Thoracic aorta (tissue), 2 donors: Measurements from ENCODE around the gene C1R. TPM values are rescaled to one million over a fixed set of nuclear protein-coding genes. Genes with fewer than 3 reads are reported as not detected.

ENCODE experiments used
- ATAC-seq: fragments of 150-250 bp; one replicate; pipeline ENCODE4 v1.8.0; 2017; ENCODE audit warnings: low read depth; ENCODE audit not compliant: insufficient number of reproducible peaks, low FRiP score
- DNase-seq: peaks from one replicate; pipeline ENCODE4 v3.0.0-alpha.2; 2020; ENCODE audit warnings: low spot score
- H3K27ac ChIP-seq, 2 donors: fragments of 200-600 bp; sonication (generic); 1 replicate in 1 of 2; 2 replicates in 1 of 2; pipeline ENCODE4 v1.5.1; 2016; ENCODE audit warnings: mild to moderate bottlenecking in 2 of 2, moderate library complexity in 2 of 2
- H3K27me3 ChIP-seq: fragments of 200-600 bp; sonication (generic); replicated peaks from 2 replicates; pipeline ENCODE4 v1.6.0; 2016; ENCODE audit warnings: mild to moderate bottlenecking; ENCODE audit not compliant: insufficient read depth
- H3K36me3 ChIP-seq: fragments of 200-600 bp; sonication (generic); one replicate; pipeline ENCODE4 v1.5.1; 2016
- H3K4me1 ChIP-seq, 2 donors: fragments of 200-600 bp; sonication (generic); 1 replicate in 1 of 2; 2 replicates in 1 of 2; pipeline versions ENCODE4 v1.5.1 to v1.6.0; 2016; ENCODE audit warnings: low read depth in 2 of 2, mild to moderate bottlenecking in 1 of 2; ENCODE audit not compliant: control insufficient read depth in 1 of 2
- H3K4me3 ChIP-seq: fragments of 200-600 bp; sonication (generic); 2 replicates; pipeline ENCODE4 v1.5.1; 2016; ENCODE audit warnings: mild to moderate bottlenecking
- H3K9me3 ChIP-seq: fragments of 200-600 bp; sonication (generic); 2 replicates; pipeline ENCODE4 v1.5.1; 2016
- CTCF ChIP-seq: fragments of 200-600 bp; sonication (generic); IDR thresholded peaks from one replicate; pipeline ENCODE4 v1.5.1; 2019; ENCODE audit warnings: antibody characterized with exemption
- total RNA-seq, 2 donors: library from RNA; depleted of rRNA; stranded (reverse); fragments of >200 nt; gene quantifications; one replicate each; pipeline versions ENCODE4 v1.1.0 to v1.2.3, GENCODE V29; 2016

Gene C1R
- total RNA-seq, 2 donors from 2014 or later, result 811 to 997 TPM

- DNase-seq (no peak), ATAC-seq (no peak)
- H3K4me1 ChIP-seq, result peaks cover 2 to 7% of the 10 kb centered on the region in 2 donors
- no peaks in the 10 kb centered on the region for H3K27me3 ChIP-seq
- no peak for TF ChIP-seq CTCF
- no peaks in the 10 kb centered on the region for H3K9me3 ChIP-seq
- H3K4me3 ChIP-seq, result no peak overlapping the region
- no peak overlapping the region for H3K27ac ChIP-seq
- no peaks in the 10 kb centered on the region for H3K36me3 ChIP-seq
Observed at GRCh38 chr12:7114008-7114407, 21.8 kb upstream of the C1R start.

- peak; percentile 88 for TF ChIP-seq CTCF
- ATAC-seq, result no peak
- Histone ChIP-seq H3K9me3 (no peaks in the 10 kb centered on the region), H3K4me1 (peaks cover 2 to 7% of the 10 kb centered on the region in 2 donors), H3K4me3 (no peak overlapping the region), H3K36me3 (no peaks in the 10 kb centered on the region), H3K27me3 (no peaks in the 10 kb centered on the region), H3K27ac (no peak overlapping the region)
- DNase-seq, result no peak
Observed at GRCh38 chr12:7113389-7113871, 21.2 kb upstream of the C1R start.

GRCh38 chr12:7112041-7112440, 19.8 kb upstream of the C1R start:
- no peaks in the 10 kb centered on the region for H3K9me3 ChIP-seq
- ATAC-seq (no peak), DNase-seq (no peak)
- H3K36me3 ChIP-seq, result no peaks in the 10 kb centered on the region
- peaks cover 4 to 17% of the 10 kb centered on the region in 2 donors for H3K4me1 ChIP-seq
- H3K27ac ChIP-seq, result no peak overlapping the region
- no peaks in the 10 kb centered on the region for H3K27me3 ChIP-seq
- H3K4me3 ChIP-seq, result no peak overlapping the region
- TF ChIP-seq CTCF, result no peak

GRCh38 chr12:7110661-7111060, 18.4 kb upstream of the C1R start:
- no peak overlapping the region for H3K4me3 ChIP-seq
- TF ChIP-seq CTCF, result no peak
- DNase-seq, result no peak

GRCh38 chr12:7109572-7109920, 17.3 kb upstream of the C1R start:
- H3K27ac ChIP-seq, result peak overlapping the region; percentile 38 to 93
- no peaks in the 10 kb centered on the region for H3K27me3 ChIP-seq
- ATAC-seq (no peak), DNase-seq (no peak)
- TF ChIP-seq CTCF, result no peak
- no peaks in the 10 kb centered on the region for H3K36me3 ChIP-seq
- H3K4me3 ChIP-seq, result peak overlapping the region; percentile 78
- no peaks in the 10 kb centered on the region for H3K9me3 ChIP-seq
- H3K4me1 ChIP-seq, result peaks cover 10 to 24% of the 10 kb centered on the region in 2 donors

More at GRCh38 chr12:7110661-7111060, 18.4 kb upstream of the C1R start:
- Histone ChIP-seq H3K4me1 (peaks cover 10 to 21% of the 10 kb centered on the region in 2 donors), H3K27ac (no peak overlapping the region), H3K9me3 (no peaks in the 10 kb centered on the region), H3K36me3 (no peaks in the 10 kb centered on the region), H3K27me3 (no peaks in the 10 kb centered on the region)
- ATAC-seq, result no peak
